Naive thymus-derived CD4-positive, alpha-beta T cell (primary cell): ENCODE results near the gene CNTN3. TPM values are rescaled to one million over a fixed set of nuclear protein-coding genes. Genes with fewer than 3 reads are reported as not detected.

Source experiments
- ATAC-seq: fragments of 150-1000 bp; cut with Tn5 transposase; 2 replicates; pipeline ENCODE4 v1.10.0; 2021; ENCODE audit warnings: mild to moderate bottlenecking, moderate library complexity
- CTCF ChIA-PET: fragments of 350-600 bp; sonication (Branson Sonifier 250); formaldehyde crosslinking; loops from one replicate; lab custom pipeline; 2021; ENCODE audit warnings: antibody characterized with exemption; lab: Charles Lee
- POLR2A ChIA-PET: fragments of 350-600 bp; sonication (Branson Sonifier 250); formaldehyde crosslinking; loops from one replicate; lab custom pipeline; 2021; ENCODE audit warnings: antibody characterized with exemption, inconsistent platforms; lab: Charles Lee
- DNase-seq, 9 donors: peaks; one replicate each; pipeline versions ENCODE4 v3.0.0 to v3.0.0-alpha.2; 2020 to 2022; ENCODE audit warnings: mixed read lengths in 1 of 9
- H3K27ac ChIP-seq: one replicate; pipeline ENCODE4 v1.7.0; 2013; ENCODE audit warnings: mild to moderate bottlenecking, low read depth, low read length, moderate library complexity
- H3K27me3 ChIP-seq, 2 donors: one replicate each; pipeline ENCODE4 v1.7.0; 2013; ENCODE audit warnings: low read length in 2 of 2, mild to moderate bottlenecking in 2 of 2, moderate library complexity in 2 of 2; ENCODE audit not compliant: control insufficient read depth in 2 of 2, insufficient read depth in 2 of 2
- H3K36me3 ChIP-seq, 3 experiments: 1 replicate in 2 of 3; 2 replicates in 1 of 3; pipeline ENCODE4 v1.7.0; 2013; ENCODE audit warnings: low read length in 3 of 3, mild to moderate bottlenecking in 3 of 3, moderate library complexity in 1 of 3; ENCODE audit not compliant: insufficient read depth in 3 of 3, control insufficient read depth in 2 of 3
- H3K4me1 ChIP-seq, 2 donors: one replicate each; pipeline ENCODE4 v1.7.0; 2013; ENCODE audit warnings: low read length in 2 of 2, mild to moderate bottlenecking in 2 of 2, moderate library complexity in 1 of 2; ENCODE audit not compliant: control insufficient read depth in 2 of 2, insufficient read depth in 2 of 2
- H3K4me3 ChIP-seq: 2 replicates; pipeline ENCODE4 v1.7.0; 2013; ENCODE audit warnings: mild to moderate bottlenecking, low read length
- H3K9me3 ChIP-seq, 3 experiments: 1 replicate in 2 of 3; 2 replicates in 1 of 3; pipeline ENCODE4 v1.7.0; 2013; ENCODE audit warnings: low read length in 3 of 3; ENCODE audit not compliant: control insufficient read depth in 2 of 3
- H3K27ac Mint-ChIP-seq, 9 donors: one replicate each; pipeline ENCODE4 v1.8.0; 2020 to 2022; ENCODE audit warnings: mixed read lengths in 9 of 9, mild to moderate bottlenecking in 8 of 9, moderate library complexity in 5 of 9, inconsistent platforms in 2 of 9
- H3K27me3 Mint-ChIP-seq, 5 donors: one replicate each; pipeline ENCODE4 v1.8.0; 2021 to 2022; ENCODE audit warnings: mixed read lengths in 5 of 5, mild to moderate bottlenecking in 1 of 5
- H3K36me3 Mint-ChIP-seq, 5 donors: one replicate each; pipeline ENCODE4 v1.8.0; 2020 to 2022; ENCODE audit warnings: mixed read lengths in 5 of 5, mild to moderate bottlenecking in 3 of 5, inconsistent platforms in 1 of 5
- H3K4me1 Mint-ChIP-seq, 7 donors: one replicate each; pipeline ENCODE4 v1.8.0; 2020 to 2022; ENCODE audit warnings: mixed read lengths in 7 of 7, mild to moderate bottlenecking in 3 of 7, inconsistent platforms in 1 of 7
- H3K4me3 Mint-ChIP-seq, 10 donors: one replicate each; pipeline ENCODE4 v1.8.0; 2020 to 2022; ENCODE audit warnings: mild to moderate bottlenecking in 10 of 10, mixed read lengths in 10 of 10, moderate library complexity in 6 of 10, inconsistent platforms in 2 of 10
- H3K9me3 Mint-ChIP-seq, 11 donors: one replicate each; pipeline ENCODE4 v1.8.0; 2020 to 2022; ENCODE audit warnings: mixed read lengths in 11 of 11, mild to moderate bottlenecking in 4 of 11, inconsistent platforms in 1 of 11, moderate library complexity in 1 of 11
- intact Hi-C, 2 donors: fragments of 100-400 bp; cut with micrococcal nuclease; formaldehyde crosslinking; loops; one replicate each; pipeline ENCODE4 v1.15.1; 2023
- polyA plus RNA-seq, 2 donors: library from polyadenylated mRNA; unstranded; fragments of 300-500 nt; fragmentation: Illumina TruSeq; gene quantifications; one replicate each; pipeline ENCODE4 v1.2.3, GENCODE V29; 2021
- total RNA-seq, 6 experiments: library from RNA in 5 of 6; stranded (reverse) in 5 of 6; gene quantifications; 1 replicate in 5 of 6; 2 replicates in 1 of 6; pipeline ENCODE4 v1.2.3 and lab custom pipeline; 2021 to 2026

Gene CNTN3
- total and polyA plus RNA-seq, 7 experiments from 2014 or later, result not detected

DNA sequence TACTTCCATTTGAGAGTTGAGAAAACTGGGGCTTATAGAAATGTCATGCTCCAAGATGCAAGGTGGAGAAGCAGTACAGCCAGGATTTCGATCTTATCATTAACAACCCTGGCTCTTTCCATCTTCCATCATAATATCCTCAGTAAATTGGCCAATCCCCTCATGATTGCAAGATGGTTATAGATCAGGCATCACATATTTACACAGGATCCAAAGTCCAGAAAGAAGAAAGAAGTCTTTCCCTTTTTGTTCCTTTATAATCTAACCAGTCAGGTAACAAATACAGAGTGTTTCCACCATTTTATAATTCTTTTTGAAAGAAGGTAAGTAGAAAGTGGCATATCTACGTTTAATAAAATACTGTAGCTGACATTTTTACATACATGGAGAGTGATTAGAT lies 29.7 kb downstream of the CNTN3 start:
- H3K4me1 Mint-ChIP-seq, result no peaks in the 10 kb centered on the region
- H3K27ac ChIP-seq, result no peak overlapping the region
- no peak overlapping the region for H3K4me3 Mint-ChIP-seq
- no peaks in the 10 kb centered on the region for H3K9me3 ChIP-seq
- CTCF ChIA-PET, result no interaction called here
- H3K27me3 Mint-ChIP-seq, result no peaks in the 10 kb centered on the region
- intact Hi-C loops, result no loop called here
- POLR2A ChIA-PET, result no interaction called here
- DNase-seq (no peak), ATAC-seq (no peak)
- no peaks in the 10 kb centered on the region for H3K36me3 ChIP-seq
- no peaks in the 10 kb centered on the region for H3K36me3 Mint-ChIP-seq
- peaks cover 0 to 22% (median 5%) of the 10 kb centered on the region in 11 donors for H3K9me3 Mint-ChIP-seq
- H3K4me1 ChIP-seq, result no peaks in the 10 kb centered on the region
- H3K27ac Mint-ChIP-seq, result no peak overlapping the region
- no peak overlapping the region for H3K4me3 ChIP-seq
- H3K27me3 ChIP-seq, result no peaks in the 10 kb centered on the region

DNA sequence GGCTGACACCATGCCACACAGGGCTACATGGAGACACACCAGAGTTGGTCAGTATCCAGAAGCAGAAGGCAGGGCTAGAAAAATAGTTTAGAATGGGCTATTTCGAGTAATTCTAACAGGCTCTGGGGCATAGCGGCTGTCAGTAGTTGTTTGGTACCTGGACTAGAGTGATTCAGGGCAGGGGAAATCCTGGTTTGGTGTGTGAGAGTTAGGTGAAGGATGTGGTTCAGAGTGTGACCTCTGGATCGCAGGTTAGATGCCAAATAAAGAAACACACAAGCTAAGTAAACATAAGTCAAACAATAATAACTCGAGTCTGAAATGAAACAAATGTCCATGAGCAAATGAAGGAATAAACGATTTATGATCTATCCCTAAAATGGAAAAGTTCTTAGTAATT lies 31.5 kb downstream of the CNTN3 start:
- no peak for DNase-seq
- no peak overlapping the region for H3K4me3 ChIP-seq
- ChIA-PET CTCF (no interaction called here), POLR2A (no interaction called here)
- no peaks in the 10 kb centered on the region for H3K9me3 ChIP-seq
- no peak overlapping the region for H3K4me3 Mint-ChIP-seq
- no peaks in the 10 kb centered on the region for H3K4me1 Mint-ChIP-seq
- H3K36me3 Mint-ChIP-seq, result no peaks in the 10 kb centered on the region
- H3K27ac Mint-ChIP-seq, result no peak overlapping the region
- H3K27me3 Mint-ChIP-seq, result no peaks in the 10 kb centered on the region
- no peaks in the 10 kb centered on the region for H3K36me3 ChIP-seq
- no peaks in the 10 kb centered on the region for H3K27me3 ChIP-seq
- H3K4me1 ChIP-seq, result no peaks in the 10 kb centered on the region
- no peak overlapping the region for H3K27ac ChIP-seq
- intact Hi-C loops, result no loop called here
- ATAC-seq, result no peak
- H3K9me3 Mint-ChIP-seq, result peaks cover 0 to 30% (median 6%) of the 10 kb centered on the region in 11 donors

DNA sequence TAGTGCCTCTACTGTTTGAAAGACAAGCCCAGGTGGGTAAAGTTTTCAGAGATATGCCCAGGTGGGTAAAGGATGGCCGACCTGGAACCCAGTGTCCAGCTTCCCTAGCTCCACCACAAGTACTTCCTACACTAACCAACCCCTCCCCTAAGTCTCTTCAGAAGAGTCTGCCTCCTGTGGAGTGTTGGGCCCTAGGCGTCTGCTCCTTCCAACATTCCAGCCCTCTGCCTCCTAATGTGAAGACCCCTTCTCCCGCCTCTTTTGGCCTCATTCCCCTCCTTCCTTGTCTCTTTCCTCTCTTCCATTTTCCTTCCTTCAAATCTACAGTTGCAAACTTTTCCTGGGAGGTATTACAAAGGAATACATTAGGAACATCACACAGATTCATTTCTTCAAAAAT lies 38.6 kb downstream of the CNTN3 start:
- Histone ChIP-seq H3K4me1 (no peaks in the 10 kb centered on the region), H3K36me3 (no peaks in the 10 kb centered on the region), H3K4me3 (no peak overlapping the region), H3K27ac (no peak overlapping the region), H3K9me3 (no peaks in the 10 kb centered on the region), H3K27me3 (no peaks in the 10 kb centered on the region)
- ChIA-PET POLR2A (no interaction called here), CTCF (no interaction called here)
- no peaks in the 10 kb centered on the region for H3K4me1 Mint-ChIP-seq
- ATAC-seq (no peak), DNase-seq (no peak)
- H3K36me3 Mint-ChIP-seq, result peaks cover 0 to 5% (median 0%) of the 10 kb centered on the region in 5 donors
- no peaks in the 10 kb centered on the region for H3K27me3 Mint-ChIP-seq
- no peak overlapping the region for H3K4me3 Mint-ChIP-seq
- intact Hi-C loops, result no loop called here
- no peak overlapping the region for H3K27ac Mint-ChIP-seq
- H3K9me3 Mint-ChIP-seq, result peaks cover 1 to 22% (median 8%) of the 10 kb centered on the region in 11 donors

DNA sequence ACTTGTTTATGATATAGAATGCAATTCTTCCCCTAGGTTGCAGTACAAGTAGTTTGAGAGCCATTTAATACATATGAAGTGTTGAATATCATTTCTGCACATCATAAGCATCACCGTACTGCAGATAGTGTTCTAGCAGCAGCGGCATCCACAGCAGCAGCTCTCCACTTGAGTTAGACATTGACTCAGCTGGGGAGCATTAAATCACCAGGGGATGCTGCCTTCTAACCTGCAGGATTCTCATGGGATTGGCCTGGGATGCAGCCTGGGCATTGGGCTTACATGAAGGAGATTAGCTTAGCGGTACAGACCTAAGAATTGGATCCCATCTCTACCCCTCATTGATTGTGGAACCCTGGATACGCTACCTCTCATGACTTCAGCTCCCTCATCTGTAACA lies 43.3 kb downstream of the CNTN3 start:
- Histone ChIP-seq H3K4me1 (no peaks in the 10 kb centered on the region), H3K27me3 (no peaks in the 10 kb centered on the region), H3K36me3 (no peaks in the 10 kb centered on the region), H3K27ac (no peak overlapping the region), H3K4me3 (no peak overlapping the region), H3K9me3 (peaks cover 0 to 6% (median 0%) of the 10 kb centered on the region in 3 experiments)
- Mint-ChIP-seq H3K4me3 (no peak overlapping the region), H3K4me1 (no peaks in the 10 kb centered on the region), H3K27ac (no peak overlapping the region), H3K27me3 (no peaks in the 10 kb centered on the region), H3K36me3 (peaks cover 0 to 3% (median 0%) of the 10 kb centered on the region in 5 donors), H3K9me3 (peaks cover 3 to 28% (median 10%) of the 10 kb centered on the region in 11 donors)
- CTCF ChIA-PET, result no interaction called here
- ATAC-seq, result no peak
- POLR2A ChIA-PET, result no interaction called here
- DNase-seq, result no peak
- intact Hi-C loops, result no loop called here
